ENCODE measurements around the gene ZNF438. TPM values are rescaled to one million over a fixed set of nuclear protein-coding genes. Genes with fewer than 3 reads are reported as not detected.

ZNF438 gene
- total and polyA plus RNA-seq, 11 donors, result 9.0 to 14.7 (median 13.2) TPM

GRCh38 chr10:30846710-30847109, 185.0 kb downstream of the ZNF438 start:
- ATAC-seq (peak in 1 of 4 donors; percentile 28), DNase-seq (no peak)
- Histone ChIP-seq H3K4me3 (no peak overlapping the region), H3K36me3 (peaks cover 0 to 42% (median 27%) of the 10 kb centered on the region in 9 donors), H3K27ac (no peak overlapping the region), H3K9me3 (no peaks in the 10 kb centered on the region), H3K27me3 (no peaks in the 10 kb centered on the region), H3K4me1 (peaks cover 0 to 5% (median 0%) of the 10 kb centered on the region in 12 donors)
- intact Hi-C loops (cut with DNase I), result no loop called here
- WGBS, 4 donors, result 62 to 100% (median 78%) methylated on average over 2 to 4 of the region's 4 CpGs
- TF ChIP-seq, protein P1, sequence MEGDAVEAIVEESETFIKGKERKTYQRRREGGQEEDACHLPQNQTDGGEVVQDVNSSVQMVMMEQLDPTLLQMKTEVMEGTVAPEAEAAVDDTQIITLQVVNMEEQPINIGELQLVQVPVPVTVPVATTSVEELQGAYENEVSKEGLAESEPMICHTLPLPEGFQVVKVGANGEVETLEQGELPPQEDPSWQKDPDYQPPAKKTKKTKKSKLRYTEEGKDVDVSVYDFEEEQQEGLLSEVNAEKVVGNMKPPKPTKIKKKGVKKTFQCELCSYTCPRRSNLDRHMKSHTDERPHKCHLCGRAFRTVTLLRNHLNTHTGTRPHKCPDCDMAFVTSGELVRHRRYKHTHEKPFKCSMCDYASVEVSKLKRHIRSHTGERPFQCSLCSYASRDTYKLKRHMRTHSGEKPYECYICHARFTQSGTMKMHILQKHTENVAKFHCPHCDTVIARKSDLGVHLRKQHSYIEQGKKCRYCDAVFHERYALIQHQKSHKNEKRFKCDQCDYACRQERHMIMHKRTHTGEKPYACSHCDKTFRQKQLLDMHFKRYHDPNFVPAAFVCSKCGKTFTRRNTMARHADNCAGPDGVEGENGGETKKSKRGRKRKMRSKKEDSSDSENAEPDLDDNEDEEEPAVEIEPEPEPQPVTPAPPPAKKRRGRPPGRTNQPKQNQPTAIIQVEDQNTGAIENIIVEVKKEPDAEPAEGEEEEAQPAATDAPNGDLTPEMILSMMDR (IDR thresholded peaks at IDR 0.05), result no peak
- TF ChIP-seq POLR2A (IDR thresholded peaks at IDR 0.05), result no peak

- H3K4me3 ChIP-seq, result no peak overlapping the region
- intact Hi-C loops (cut with DNase I), result no loop called here
- ATAC-seq, result peak in 3 of 4 donors; percentile 25 to 69 (median 55)
- DNase-seq, result no peak
- H3K27me3 ChIP-seq, result no peaks in the 10 kb centered on the region
- H3K27ac ChIP-seq, result no peak overlapping the region
- H3K9me3 ChIP-seq, result no peaks in the 10 kb centered on the region
- peaks cover 0 to 19% (median 2%) of the 10 kb centered on the region in 12 donors for H3K4me1 ChIP-seq
- WGBS, 4 donors, result 83 to 88% (median 86%) methylated on average over 5 of the region's 5 CpGs
- TF ChIP-seq POLR2A (IDR thresholded peaks at IDR 0.05), result no peak
- TF ChIP-seq, protein P1 (IDR thresholded peaks at IDR 0.05), result no peak
- H3K36me3 ChIP-seq, result peaks cover 0 to 19% (median 8%) of the 10 kb centered on the region in 9 donors
These were observed 188.8 kb downstream of the ZNF438 start for GRCh38 chr10:30842894-30843293.

DNA sequence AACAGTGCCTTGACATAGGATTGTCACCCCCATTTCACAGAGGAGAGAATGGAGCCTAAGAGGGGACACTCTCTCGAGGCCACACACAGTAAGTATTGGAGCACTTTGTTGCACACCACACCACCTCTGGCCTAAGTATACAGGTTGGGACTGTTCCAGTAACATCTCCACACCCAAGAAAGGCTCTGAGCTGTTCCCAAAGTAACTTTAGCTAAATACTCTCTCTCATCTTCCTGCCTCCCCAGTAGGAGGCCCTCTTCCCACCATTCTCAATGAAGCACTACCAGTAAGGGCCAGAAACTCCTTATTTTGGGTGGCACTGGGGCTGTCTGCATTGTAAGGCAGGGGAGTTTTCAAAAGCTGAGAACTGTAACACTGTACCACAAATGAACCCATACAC, 189.5 kb downstream of the ZNF438 start:
- no peak for DNase-seq
- no peak overlapping the region for H3K4me3 ChIP-seq
- no peaks in the 10 kb centered on the region for H3K27me3 ChIP-seq
- H3K27ac ChIP-seq, result no peak overlapping the region
- intact Hi-C loops (cut with DNase I), result no loop called here
- H3K4me1 ChIP-seq, result peaks cover 0 to 19% (median 2%) of the 10 kb centered on the region in 12 donors
- peaks cover 0 to 14% (median 7%) of the 10 kb centered on the region in 9 donors for H3K36me3 ChIP-seq
- 85 to 98% (median 92%) methylated on average over 1 of the region's 1 CpG for WGBS, 4 donors
- TF ChIP-seq POLR2A (IDR thresholded peaks at IDR 0.05), result no peak
- TF ChIP-seq, protein P1 (IDR thresholded peaks at IDR 0.05), result peak in 1 of 12 donors; percentile 13
- ATAC-seq, result peak in 3 of 4 donors; percentile 47 to 59 (median 47)
- H3K9me3 ChIP-seq, result no peaks in the 10 kb centered on the region

- peak in 1 of 5 donors; percentile 28 for DNase-seq
- Histone ChIP-seq H3K27me3 (no peaks in the 10 kb centered on the region), H3K4me1 (peaks cover 0 to 19% (median 2%) of the 10 kb centered on the region in 12 donors), H3K4me3 (no peak overlapping the region), H3K9me3 (no peaks in the 10 kb centered on the region), H3K36me3 (peaks cover 0 to 7% (median 4%) of the 10 kb centered on the region in 9 donors), H3K27ac (peak overlapping the region in 1 of 12 donors; percentile 60)
- ATAC-seq, result peak in 2 of 4 donors; percentile 62 to 64
- 45 to 70% (median 56%) methylated on average over 6 of the region's 6 CpGs for WGBS, 4 donors
- no peak for TF ChIP-seq POLR2A (IDR thresholded peaks at IDR 0.05)
- TF ChIP-seq, protein P1 (IDR thresholded peaks at IDR 0.05), result no peak
- intact Hi-C loops (cut with DNase I), result no loop called here
These were observed 191.1 kb downstream of the ZNF438 start for GRCh38 chr10:30840395-30841050.
